Skin of body (tissue), 2 donors: ENCODE measurements around the gene NMU. TPM values are rescaled to one million over a fixed set of nuclear protein-coding genes. Genes with fewer than 3 reads are reported as not detected.
"Not testable (repeated sequence)": the region's sequence is repeated elsewhere in the genome, so short reads cannot be mapped to it uniquely, and the experiment has no call there.

Experiments used
- DNase-seq: peaks from one replicate; lab custom pipeline; 2025; lab: John Stamatoyannopoulos, UW
- total RNA-seq: library from RNA; depleted of rRNA; stranded (reverse); fragments of >200 nt; gene quantifications from one replicate; pipeline ENCODE4 v1.2.3, GENCODE V29; 2014

The NMU gene
- total RNA-seq, 1 donor from 2014 or later, result 2.8 TPM

- not testable (repeated sequence) for DNase-seq
These were observed 12.0 kb downstream of the NMU start for GRCh38 chr4:55624063-55624462.

GRCh38 chr4:55618546-55619143, 17.5 kb downstream of the NMU start:
- DNase-seq, result no peak

GRCh38 chr4:55617587-55618197, 18.4 kb downstream of the NMU start:
- no peak for DNase-seq

GRCh38 chr4:55615008-55615407, 21.1 kb downstream of the NMU start:
- DNase-seq, result no peak

GRCh38 chr4:55613621-55614020, 22.5 kb downstream of the NMU start:
- DNase-seq, result no peak

- no peak for DNase-seq
These were observed 23.8 kb downstream of the NMU start for GRCh38 chr4:55612341-55612740.

- DNase-seq, result no peak
These were observed 24.6 kb downstream of the NMU start for GRCh38 chr4:55611358-55612059.

- DNase-seq, result no peak
These were observed 25.7 kb downstream of the NMU start for GRCh38 chr4:55610381-55610780.

GRCh38 chr4:55609393-55609866, 26.7 kb downstream of the NMU start:
- no peak for DNase-seq

- DNase-seq, result no peak
These were observed 27.5 kb downstream of the NMU start for GRCh38 chr4:55608591-55608990.

- no peak for DNase-seq
These were observed 31.1 kb downstream of the NMU start for GRCh38 chr4:55604996-55605395.

- no peak for DNase-seq
These were observed 35.5 kb downstream of the NMU start for GRCh38 chr4:55600640-55601039.

- DNase-seq, result no peak
These were observed 37.5 kb downstream of the NMU start for GRCh38 chr4:55598641-55599040.

GRCh38 chr4:55592014-55592413, 44.1 kb downstream of the NMU start, which contains the start of gene PDCL2:
Gene PDCL2 (minus strand): TSS chr4:55592245. CDS start chr4:55592109, 136 bp downstream.
- DNase-seq, result no peak

GRCh38 chr4:55588160-55588559, 47.9 kb downstream of the NMU start:
- no peak for DNase-seq

- not testable (repeated sequence) for DNase-seq
These were observed 53.3 kb downstream of the NMU start for GRCh38 chr4:55582773-55583172.

GRCh38 chr4:55578341-55579010, 57.6 kb downstream of the NMU start:
- no peak for DNase-seq

- DNase-seq, result no peak
These were observed 60.6 kb downstream of the NMU start for GRCh38 chr4:55575513-55575912.

GRCh38 chr4:55574252-55574651, 61.8 kb downstream of the NMU start:
- DNase-seq, result no peak

- no peak for DNase-seq
These were observed 64.3 kb downstream of the NMU start for GRCh38 chr4:55571806-55572205.

GRCh38 chr4:55568905-55569504, 67.1 kb downstream of the NMU start:
- DNase-seq, result no peak

- no peak for DNase-seq
These were observed 74.2 kb downstream of the NMU start for GRCh38 chr4:55561889-55562288.
